Ovary (tissue), 9 donors: Measurements from ENCODE around the gene D2HGDH. TPM values are rescaled to one million over a fixed set of nuclear protein-coding genes. Genes with fewer than 3 reads are reported as not detected.

Experiments used
- DNase-seq, 5 donors: peaks; one replicate each; pipeline ENCODE4 v3.0.0-alpha.2; 2019 to 2020
- H3K27ac ChIP-seq, 2 donors: fragments of 200-600 bp; one replicate each; pipeline versions ENCODE4 v1.5.1 to v1.8.0; 2019 to 2022
- H3K27me3 ChIP-seq: fragments of 200-600 bp; one replicate; pipeline ENCODE4 v1.8.0; 2022
- H3K36me3 ChIP-seq: fragments of 200-600 bp; sonication (generic); one replicate; pipeline ENCODE4 v1.5.1; 2019
- H3K4me1 ChIP-seq: one replicate; pipeline ENCODE4 v1.8.1; 2013; ENCODE audit warnings: mild to moderate bottlenecking, moderate library complexity; ENCODE audit not compliant: insufficient read depth
- H3K4me3 ChIP-seq: fragments of 200-600 bp; sonication (generic); one replicate; pipeline ENCODE4 v1.5.1; 2017
- H3K9me3 ChIP-seq, 2 donors: fragments of 200-600 bp in 1 of 2; sonication (generic) in 1 of 2; one replicate each; pipeline versions ENCODE4 v1.5.1 to v1.8.1; 2013 to 2019; ENCODE audit warnings: mild to moderate bottlenecking in 1 of 2, moderate library complexity in 1 of 2
- CTCF ChIP-seq, 3 donors: fragments of 450-650 bp in 2 of 3; fragments of 200-600 bp in 1 of 3; IDR thresholded peaks; one replicate each; pipeline versions ENCODE4 v1.5.1 to v1.8.0; 2016 to 2022; ENCODE audit warnings: antibody characterized with exemption in 3 of 3, mild to moderate bottlenecking in 1 of 3
- EP300 ChIP-seq: sonication (generic); formaldehyde crosslinking; IDR thresholded peaks from one replicate; pipeline ENCODE4 v1.6.1; 2017; ENCODE audit warnings: antibody characterized with exemption
- POLR2A ChIP-seq: fragments of 450-650 bp; IDR thresholded peaks from one replicate; pipeline ENCODE4 v1.6.1; 2017; ENCODE audit warnings: antibody characterized with exemption, mild to moderate bottlenecking, moderate library complexity
- WGBS, 3 donors: extraction: QIAGEN DNeasy Blood & Tissue Kit in 1 of 3; methylation state at CpG; one replicate each; pipeline versions ENCODE4 v1.1.5 to v1.1.7; 2013 to 2017; 5-methylcytosine and 5-hydroxymethylcytosine counted together
- intact Hi-C, 4 donors: fragments of 100-400 bp; cut with DNase I; formaldehyde crosslinking; loops; one replicate each; pipeline versions ENCODE4 v1.11.0 to v1.15.1; 2022 to 2023
- polyA plus RNA-seq, 2 donors: library from polyadenylated mRNA; stranded (reverse); fragments of 200-250 nt in 1 of 2; fragments of 350-450 nt in 1 of 2; fragmentation: Illumina TruSeq in 1 of 2; extraction: RNeasy Lipid Tissue Mini Kit (QIAGEN cat#74804) in 1 of 2; gene quantifications; one replicate each; pipeline ENCODE4 v1.2.3, GENCODE V29; 2013 to 2014
- total RNA-seq, 7 donors: library from RNA; depleted of rRNA in 2 of 7; stranded (reverse); fragments of >200 nt in 2 of 7; fragmentation: NEBNext Ultra II Directional in 3 of 7; extraction: Animal tissue kit (Norgen Biotek cat#: 25700) in 3 of 7; gene quantifications; one replicate each; pipeline versions ENCODE4 v1.1.0 to v1.2.4, GENCODE V29; 2016 to 2023
- donor health status: DM: no; HTN: no; CAD: no; lungs with moderate emphysema.
- donor health status: DM: no; HTN: no; CAD: no.
- donor health status: Bipolar disorder and iron deficiency.
- donor health status: DM: yes; HTN: yes; CAD: no.
- donor health status: DM: no; HTN: no; CAD: no.
- donor health status: DM: yes; HTN: yes; CAD: no.

D2HGDH gene
- total and polyA plus RNA-seq, 9 donors, result 0.63 to 35.1 (median 24.6) TPM

GRCh38 chr2:241811201-241811951 lies 76.9 kb downstream of the D2HGDH start:
- 75 to 91% (median 82%) methylated on average over 14 to 27 of the region's 27 CpGs for WGBS, 3 donors
- TF ChIP-seq POLR2A (no peak), EP300 (no peak), CTCF (IDR thresholded peaks at IDR 0.05) (no peak)
- H3K4me3 ChIP-seq, result no peak overlapping the region

GRCh38 chr2:241811952-241812729 lies 77.7 kb downstream of the D2HGDH start:
- DNase-seq, result peak in 1 of 5 donors; percentile 31
- whole genome bisulfite sequencing, 3 donors, result 82 to 89% (median 89%) methylated on average over 20 of the region's 20 CpGs
- no peaks in the 10 kb centered on the region for H3K27me3 ChIP-seq

More at GRCh38 chr2:241811201-241811951, 76.9 kb downstream of the D2HGDH start:
- intact Hi-C loops, result loop anchor here in 1 of 4 donors (5.0 kb wide), 1 partner anchor 849 kb away; no protein-coding TSS in a partner anchor
- H3K27ac ChIP-seq, result no peak overlapping the region
- H3K4me1 ChIP-seq, result no peaks in the 10 kb centered on the region
- H3K27me3 ChIP-seq, result no peaks in the 10 kb centered on the region
- H3K36me3 ChIP-seq, result no peaks in the 10 kb centered on the region
- no peaks in the 10 kb centered on the region for H3K9me3 ChIP-seq
- DNase-seq, result peak in 1 of 5 donors; percentile 48

GRCh38 chr2:241812730-241813643 lies 78.6 kb downstream of the D2HGDH start:
- Histone ChIP-seq H3K27me3 (no peaks in the 10 kb centered on the region), H3K4me3 (no peak overlapping the region), H3K4me1 (no peaks in the 10 kb centered on the region), H3K27ac (no peak overlapping the region), H3K36me3 (no peaks in the 10 kb centered on the region), H3K9me3 (no peaks in the 10 kb centered on the region)
- WGBS, 3 donors, result 80 to 86% (median 83%) methylated on average over 40 of the region's 40 CpGs
- peak in 2 of 5 donors; percentile 13 to 33 for DNase-seq
- no peak for TF ChIP-seq POLR2A
- intact Hi-C loops, result loop anchor here in 1 of 4 donors (5.0 kb wide), 1 partner anchor 851 kb away; no protein-coding TSS in a partner anchor

More at GRCh38 chr2:241811952-241812729, 77.7 kb downstream of the D2HGDH start:
- TF ChIP-seq POLR2A (no peak), EP300 (no peak), CTCF (IDR thresholded peaks at IDR 0.05) (no peak)
- intact Hi-C loops, result loop anchor here in 1 of 4 donors (5.0 kb wide), 1 partner anchor 850 kb away; no protein-coding TSS in a partner anchor
- H3K9me3 ChIP-seq, result no peaks in the 10 kb centered on the region
- no peak overlapping the region for H3K4me3 ChIP-seq
- no peaks in the 10 kb centered on the region for H3K36me3 ChIP-seq
- H3K4me1 ChIP-seq, result no peaks in the 10 kb centered on the region
- no peak overlapping the region for H3K27ac ChIP-seq

- Histone ChIP-seq H3K4me3 (no peak overlapping the region), H3K4me1 (no peaks in the 10 kb centered on the region), H3K27me3 (no peaks in the 10 kb centered on the region), H3K36me3 (no peaks in the 10 kb centered on the region), H3K9me3 (no peaks in the 10 kb centered on the region), H3K27ac (no peak overlapping the region)
- TF ChIP-seq CTCF (IDR thresholded peaks at IDR 0.05) (no peak), EP300 (no peak), POLR2A (no peak)
- intact Hi-C loops, result loop anchor here in 1 of 4 donors (5.0 kb wide), 1 partner anchor 852 kb away; no protein-coding TSS in a partner anchor
- no peak for DNase-seq
- WGBS, 3 donors, result 56 to 65% (median 56%) methylated on average over 16 to 20 of the region's 20 CpGs
Observed at GRCh38 chr2:241813644-241814392, 79.4 kb downstream of the D2HGDH start.
